H9 (cell line): Measurements from ENCODE around the gene NPRL2. TPM values are rescaled to one million over a fixed set of nuclear protein-coding genes. Genes with fewer than 3 reads are reported as not detected.

Experiments
- DNase-seq: peaks from one replicate; pipeline ENCODE4 v3.0.0-alpha.2; 2017
- H2AFZ ChIP-seq: one replicate; pipeline ENCODE4 v1.6.1; 2013; ENCODE audit warnings: mild to moderate bottlenecking, low read length, control low read depth, moderate library complexity
- H2AK5ac ChIP-seq: 2 replicates; pipeline ENCODE4 v1.6.1; 2013; ENCODE audit warnings: low read length, control low read depth, mixed read lengths; ENCODE audit not compliant: insufficient read length
- H2BK120ac ChIP-seq: one replicate; pipeline ENCODE4 v1.6.1; 2013; ENCODE audit warnings: low read depth, mild to moderate bottlenecking, low read length, control low read depth, inconsistent platforms; ENCODE audit not compliant: poor library complexity, severe bottlenecking
- H2BK12ac ChIP-seq: 2 replicates; pipeline ENCODE4 v1.6.1; 2013; ENCODE audit warnings: low read length, control low read depth, mixed read lengths, low read depth; ENCODE audit not compliant: insufficient read length
- H2BK15ac ChIP-seq: 2 replicates; pipeline ENCODE4 v1.6.1; 2013; ENCODE audit warnings: low read depth, low read length, control low read depth
- H2BK20ac ChIP-seq: one replicate; pipeline ENCODE4 v1.6.1; 2013; ENCODE audit warnings: low read depth, mild to moderate bottlenecking, low read length, control low read depth, inconsistent platforms; ENCODE audit not compliant: poor library complexity, severe bottlenecking
- H2BK5ac ChIP-seq: 2 replicates; pipeline ENCODE4 v1.6.1; 2013; ENCODE audit warnings: low read length, control low read depth, mixed read lengths; ENCODE audit not compliant: insufficient read length
- H3K14ac ChIP-seq: 2 replicates; pipeline ENCODE4 v1.6.1; 2013; ENCODE audit warnings: low read length, control low read depth; ENCODE audit not compliant: insufficient read depth
- H3K18ac ChIP-seq: 2 replicates; pipeline ENCODE4 v1.6.1; 2013; ENCODE audit warnings: low read depth, mild to moderate bottlenecking, mixed read lengths, low read length, control low read depth; ENCODE audit not compliant: insufficient read length
- H3K23ac ChIP-seq: 2 replicates; pipeline ENCODE4 v1.6.1; 2013; ENCODE audit warnings: low read length, control low read depth, mixed read lengths, low read depth; ENCODE audit not compliant: insufficient read length
- H3K23me2 ChIP-seq: 2 replicates; pipeline ENCODE4 v1.6.1; 2013; ENCODE audit warnings: low read depth, mild to moderate bottlenecking, mixed read lengths, low read length, control low read depth; ENCODE audit not compliant: insufficient read length, poor library complexity, severe bottlenecking
- H3K27ac ChIP-seq: 2 replicates; pipeline ENCODE4 v1.5.1; 2013; ENCODE audit warnings: low read length, control low read depth, mixed read lengths, low read depth; ENCODE audit not compliant: insufficient read length
- H3K27me3 ChIP-seq: 2 replicates; pipeline ENCODE4 v1.6.1; 2013; ENCODE audit warnings: low read length, control low read depth, inconsistent platforms; ENCODE audit not compliant: insufficient read depth
- H3K4ac ChIP-seq: 2 replicates; pipeline ENCODE4 v1.6.1; 2013; ENCODE audit warnings: low read depth, mild to moderate bottlenecking, control low read depth, inconsistent platforms, low read length, moderate library complexity
- H3K4me1 ChIP-seq: 2 replicates; pipeline ENCODE4 v1.6.1; 2013; ENCODE audit warnings: low read length, control low read depth, inconsistent platforms; ENCODE audit not compliant: insufficient read depth
- H3K4me2 ChIP-seq: 2 replicates; pipeline ENCODE4 v1.6.1; 2013; ENCODE audit warnings: low read length, control low read depth, mixed read lengths; ENCODE audit not compliant: insufficient read length, insufficient read depth
- H3K56ac ChIP-seq: 2 replicates; pipeline ENCODE4 v1.6.1; 2013; ENCODE audit warnings: low read depth, mild to moderate bottlenecking, mixed read lengths, low read length, control low read depth; ENCODE audit not compliant: insufficient read length
- H3K79me1 ChIP-seq: 2 replicates; pipeline ENCODE4 v1.6.1; 2013; ENCODE audit warnings: low read depth, mild to moderate bottlenecking, moderate library complexity, low read length, control low read depth, inconsistent platforms; ENCODE audit not compliant: insufficient read depth, poor library complexity, severe bottlenecking
- H3K79me2 ChIP-seq: 2 replicates; pipeline ENCODE4 v1.6.1; 2013; ENCODE audit warnings: low read length, control low read depth, inconsistent platforms; ENCODE audit not compliant: insufficient read depth
- H3K9ac ChIP-seq: 2 replicates; pipeline ENCODE4 v1.6.1; 2013; ENCODE audit warnings: low read length, control low read depth, mixed read lengths; ENCODE audit not compliant: insufficient read length; ENCODE audit errors: extremely low read depth
- H3K9me3 ChIP-seq: one replicate; pipeline ENCODE4 v1.6.1; 2013; ENCODE audit warnings: low read depth, low read length, inconsistent platforms; ENCODE audit not compliant: control insufficient read depth
- H3T11ph ChIP-seq: one replicate; pipeline ENCODE4 v1.6.1; 2013; ENCODE audit warnings: mild to moderate bottlenecking, low read length, control low read depth, inconsistent platforms
- H4K20me1 ChIP-seq: one replicate; pipeline ENCODE4 v1.6.1; 2013; ENCODE audit not compliant: control insufficient read depth, insufficient read length, insufficient read depth
- H4K5ac ChIP-seq: 2 replicates; pipeline ENCODE4 v1.6.1; 2013; ENCODE audit warnings: low read depth, mild to moderate bottlenecking, mixed read lengths, low read length, control low read depth; ENCODE audit not compliant: insufficient read length
- H4K8ac ChIP-seq: replicated peaks from 2 replicates; pipeline ENCODE4 v1.6.1; 2013; ENCODE audit warnings: low read length, control low read depth, mixed read lengths, low read depth; ENCODE audit not compliant: insufficient read length
- H4K91ac ChIP-seq: 2 replicates; pipeline ENCODE4 v1.6.1; 2013; ENCODE audit warnings: low read depth, mild to moderate bottlenecking, moderate library complexity, mixed read lengths, low read length, control low read depth; ENCODE audit not compliant: insufficient read length
- H3K27ac Mint-ChIP-seq, 3 experiments: 2 replicates in 2 of 3; 3 replicates in 1 of 3; pipeline ENCODE4 v1.8.0; 2020 to 2021; ENCODE audit warnings: mixed read lengths in 3 of 3, mild to moderate bottlenecking in 1 of 3, moderate library complexity in 1 of 3
- H3K27me3 Mint-ChIP-seq: 2 replicates; pipeline ENCODE4 v1.8.0; 2021; ENCODE audit warnings: low read depth, mild to moderate bottlenecking, moderate library complexity, mixed read lengths
- H3K36me3 Mint-ChIP-seq, 3 experiments: 2 replicates in 2 of 3; 3 replicates in 1 of 3; pipeline ENCODE4 v1.8.0; 2020 to 2021; ENCODE audit warnings: low read depth in 3 of 3, mixed read lengths in 3 of 3; ENCODE audit not compliant: insufficient read depth in 1 of 3
- H3K4me1 Mint-ChIP-seq, 2 experiments: 2 replicates each; pipeline ENCODE4 v1.8.0; 2020; ENCODE audit warnings: mixed read lengths in 2 of 2
- H3K4me3 Mint-ChIP-seq, 2 experiments: 2 replicates in 1 of 2; 3 replicates in 1 of 2; pipeline ENCODE4 v1.8.0; 2020 to 2021; ENCODE audit warnings: mild to moderate bottlenecking in 2 of 2, mixed read lengths in 2 of 2, moderate library complexity in 1 of 2
- H3K9me3 Mint-ChIP-seq, 2 experiments: 2 replicates in 1 of 2; 3 replicates in 1 of 2; pipeline ENCODE4 v1.8.0; 2020; ENCODE audit warnings: mild to moderate bottlenecking in 2 of 2, mixed read lengths in 2 of 2, moderate library complexity in 1 of 2
- WGBS: extraction: QIAGEN DNeasy Blood & Tissue Kit; methylation state at CpG from one replicate; pipeline ENCODE4 v1.1.7; 2013; ENCODE audit warnings: missing lambda C conversion rate, low lambda C conversion rate, mixed read lengths; ENCODE audit not compliant: insufficient read length; ENCODE audit errors: extremely low coverage; 5-methylcytosine and 5-hydroxymethylcytosine counted together
- total RNA-seq: library from RNA; stranded (reverse); gene quantifications from 2 replicates; pipeline ENCODE4 v1.2.1, GENCODE V29; 2021
- TF ChIP-seq, protein P1 (sequence below): fragments of 200-600 bp; sonication (generic); conservative IDR thresholded peaks from 3 replicates; pipeline ENCODE4 v1.8.0; 2021; ENCODE audit warnings: antibody characterized with exemption, mild to moderate bottlenecking

The NPRL2 gene
- total RNA-seq, 1 experiment from 2014 or later: 23.4 TPM

GRCh38 chr3:50318163-50318562 lies 32.4 kb downstream of the NPRL2 start:
- H4K5ac ChIP-seq: no peak overlapping the region
- no peak overlapping the region for H3K27ac ChIP-seq
- TF ChIP-seq, protein P1, sequence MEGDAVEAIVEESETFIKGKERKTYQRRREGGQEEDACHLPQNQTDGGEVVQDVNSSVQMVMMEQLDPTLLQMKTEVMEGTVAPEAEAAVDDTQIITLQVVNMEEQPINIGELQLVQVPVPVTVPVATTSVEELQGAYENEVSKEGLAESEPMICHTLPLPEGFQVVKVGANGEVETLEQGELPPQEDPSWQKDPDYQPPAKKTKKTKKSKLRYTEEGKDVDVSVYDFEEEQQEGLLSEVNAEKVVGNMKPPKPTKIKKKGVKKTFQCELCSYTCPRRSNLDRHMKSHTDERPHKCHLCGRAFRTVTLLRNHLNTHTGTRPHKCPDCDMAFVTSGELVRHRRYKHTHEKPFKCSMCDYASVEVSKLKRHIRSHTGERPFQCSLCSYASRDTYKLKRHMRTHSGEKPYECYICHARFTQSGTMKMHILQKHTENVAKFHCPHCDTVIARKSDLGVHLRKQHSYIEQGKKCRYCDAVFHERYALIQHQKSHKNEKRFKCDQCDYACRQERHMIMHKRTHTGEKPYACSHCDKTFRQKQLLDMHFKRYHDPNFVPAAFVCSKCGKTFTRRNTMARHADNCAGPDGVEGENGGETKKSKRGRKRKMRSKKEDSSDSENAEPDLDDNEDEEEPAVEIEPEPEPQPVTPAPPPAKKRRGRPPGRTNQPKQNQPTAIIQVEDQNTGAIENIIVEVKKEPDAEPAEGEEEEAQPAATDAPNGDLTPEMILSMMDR: no peak
- no peak overlapping the region for H3K9ac ChIP-seq
- Mint-ChIP-seq H3K36me3 (peaks cover 48 to 56% (median 55%) of the 10 kb centered on the region in 3 experiments), H3K27ac (no peak overlapping the region), H3K9me3 (peaks cover 5 to 7% of the 10 kb centered on the region in 2 experiments), H3K4me1 (peaks cover 21 to 36% of the 10 kb centered on the region in 2 experiments), H3K4me3 (peak overlapping the region in 1 of 2 experiments; percentile 44; a peak in 2 of 5 replicates), H3K27me3 (no peaks in the 10 kb centered on the region)
- no peak overlapping the region for H3K18ac ChIP-seq
- no peaks in the 10 kb centered on the region for H3K9me3 ChIP-seq
- H2BK12ac ChIP-seq: no peak overlapping the region
- H3K56ac ChIP-seq: no peak overlapping the region
- no peak overlapping the region for H2AFZ ChIP-seq
- no peaks in the 10 kb centered on the region for H3K79me1 ChIP-seq
- H2AK5ac ChIP-seq: no peak overlapping the region
- H3K23me2 ChIP-seq: peaks cover 15% of the 10 kb centered on the region
- H3K4me2 ChIP-seq: no peak overlapping the region
- no peak overlapping the region for H2BK15ac ChIP-seq
- no peak overlapping the region for H2BK5ac ChIP-seq
- H2BK20ac ChIP-seq: no peak overlapping the region
- H3T11ph ChIP-seq: no peak overlapping the region
- H3K23ac ChIP-seq: no peak overlapping the region
- no peaks in the 10 kb centered on the region for H4K20me1 ChIP-seq
- H3K14ac ChIP-seq: no peak overlapping the region
- no peak for DNase-seq
- no peaks in the 10 kb centered on the region for H3K27me3 ChIP-seq
- peaks cover 5% of the 10 kb centered on the region; the same call in 1 of the 2 replicates for H3K79me2 ChIP-seq
- no CpG with 5 or more reads among the region's 11 CpGs for WGBS
- no peak overlapping the region for H4K8ac ChIP-seq
- no peak overlapping the region for H2BK120ac ChIP-seq
- no peak overlapping the region for H3K4ac ChIP-seq
- H4K91ac ChIP-seq: no peak overlapping the region
- peaks cover 4% of the 10 kb centered on the region; the same call in 1 of the 2 replicates for H3K4me1 ChIP-seq
